Hepatocyte (in vitro differentiated cells): Measurements from ENCODE around the gene H6PD. TPM values are rescaled to one million over a fixed set of nuclear protein-coding genes. Genes with fewer than 3 reads are reported as not detected.

Experiments
- DNase-seq: peaks from one replicate; pipeline ENCODE4 v3.0.0-alpha.2; 2016; ENCODE audit warnings: low spot score
- H2AFZ ChIP-seq: fragments of 200-600 bp; sonication (generic); 2 replicates; pipeline ENCODE4 v1.6.0; 2016; ENCODE audit warnings: antibody characterized with exemption, mild to moderate bottlenecking
- H3K27ac ChIP-seq: fragments of 200-600 bp; sonication (generic); 2 replicates; pipeline ENCODE4 v1.5.1; 2016; ENCODE audit warnings: mild to moderate bottlenecking
- H3K27me3 ChIP-seq: fragments of 200-600 bp; sonication (generic); 2 replicates; pipeline ENCODE4 v1.6.1; 2016
- H3K36me3 ChIP-seq: fragments of 200-600 bp; sonication (generic); replicated peaks from 2 replicates; pipeline ENCODE4 v1.5.1; 2016; ENCODE audit warnings: low read depth; ENCODE audit not compliant: insufficient read depth
- H3K4me1 ChIP-seq: fragments of 200-600 bp; sonication (generic); 2 replicates; pipeline ENCODE4 v1.5.1; 2016; ENCODE audit warnings: mild to moderate bottlenecking, moderate library complexity; ENCODE audit not compliant: insufficient read depth
- H3K4me2 ChIP-seq: fragments of 200-600 bp; sonication (generic); 2 replicates; pipeline ENCODE4 v1.6.0; 2016
- H3K4me3 ChIP-seq: fragments of 200-600 bp; sonication (generic); 2 replicates; pipeline ENCODE4 v1.5.1; 2016; ENCODE audit warnings: mild to moderate bottlenecking
- H3K79me2 ChIP-seq: fragments of 200-600 bp; sonication (generic); 2 replicates; pipeline ENCODE4 v1.6.0; 2017; ENCODE audit warnings: mild to moderate bottlenecking
- H3K9me2 ChIP-seq: fragments of 200-600 bp; sonication (generic); replicated peaks from 2 replicates; pipeline ENCODE4 v1.6.0; 2017; ENCODE audit warnings: mild to moderate bottlenecking; ENCODE audit not compliant: insufficient read depth
- H3K9me3 ChIP-seq: fragments of 200-600 bp; sonication (generic); 2 replicates; pipeline ENCODE4 v1.5.1; 2016; ENCODE audit warnings: low read depth, mild to moderate bottlenecking
- H4K20me1 ChIP-seq: fragments of 200-600 bp; sonication (generic); 2 replicates; pipeline ENCODE4 v1.6.0; 2016; ENCODE audit warnings: mild to moderate bottlenecking; ENCODE audit not compliant: insufficient read depth, poor library complexity, severe bottlenecking
- CTCF ChIP-seq: fragments of 200-600 bp; sonication (generic); IDR thresholded peaks from 2 replicates; pipeline ENCODE4 v1.5.1; 2016; ENCODE audit warnings: antibody characterized with exemption, mild to moderate bottlenecking; ENCODE audit not compliant: poor library complexity
- EZH2 ChIP-seq: fragments of 200-600 bp; sonication (generic); IDR thresholded peaks from 2 replicates; pipeline ENCODE4 v1.6.1; 2016; ENCODE audit warnings: antibody characterized with exemption, mild to moderate bottlenecking, borderline replicate concordance
- EZH2phosphoT487 ChIP-seq: fragments of 200-600 bp; sonication (generic); IDR thresholded peaks from one replicate; pipeline ENCODE4 v1.6.1; 2018; ENCODE audit warnings: antibody characterized with exemption, mild to moderate bottlenecking, low read depth, moderate library complexity; ENCODE audit not compliant: unreplicated experiment, severe bottlenecking
- WGBS: methylation state at CpG from one replicate; pipeline ENCODE4 v1.1.6; 2016; ENCODE audit warnings: low lambda C conversion rate; ENCODE audit errors: missing lambda C conversion rate; 5-methylcytosine and 5-hydroxymethylcytosine counted together
- polyA plus RNA-seq: library from polyadenylated mRNA; unstranded; fragments of >200 nt; fragmentation: Nextera tagmentation; extraction: Ambion mirVana; gene quantifications from 2 replicates; pipeline ENCODE4 v1.2.1, GENCODE V29; 2016
- total RNA-seq: library from RNA; depleted of rRNA; stranded (reverse); fragments of >200 nt; gene quantifications from 2 replicates; pipeline ENCODE4 v1.2.3, GENCODE V29; 2014

H6PD gene
- total and polyA plus RNA-seq, 2 experiments from 2014 or later: 26.3 to 54.8 TPM

GRCh38 chr1:9207715-9208114 is 26.9 kb upstream of the H6PD start:
- no peaks in the 10 kb centered on the region for H3K4me1 ChIP-seq
- no peak overlapping the region for H2AFZ ChIP-seq
- DNase-seq: no peak
- no peaks in the 10 kb centered on the region for H3K9me3 ChIP-seq
- H3K36me3 ChIP-seq: no peaks in the 10 kb centered on the region
- 96% methylated on average over 5 of the region's 5 CpGs for WGBS
- no peak overlapping the region for H3K27ac ChIP-seq
- no peak overlapping the region for H3K4me3 ChIP-seq
- H3K79me2 ChIP-seq: no peaks in the 10 kb centered on the region
- peaks cover 18% of the 10 kb centered on the region for H3K27me3 ChIP-seq
- no peak overlapping the region for H3K4me2 ChIP-seq
- no peaks in the 10 kb centered on the region for H4K20me1 ChIP-seq
- H3K9me2 ChIP-seq: no peaks in the 10 kb centered on the region
- no peak for TF ChIP-seq EZH2phosphoT487
- TF ChIP-seq CTCF: no peak
- no peak for TF ChIP-seq EZH2

DNA sequence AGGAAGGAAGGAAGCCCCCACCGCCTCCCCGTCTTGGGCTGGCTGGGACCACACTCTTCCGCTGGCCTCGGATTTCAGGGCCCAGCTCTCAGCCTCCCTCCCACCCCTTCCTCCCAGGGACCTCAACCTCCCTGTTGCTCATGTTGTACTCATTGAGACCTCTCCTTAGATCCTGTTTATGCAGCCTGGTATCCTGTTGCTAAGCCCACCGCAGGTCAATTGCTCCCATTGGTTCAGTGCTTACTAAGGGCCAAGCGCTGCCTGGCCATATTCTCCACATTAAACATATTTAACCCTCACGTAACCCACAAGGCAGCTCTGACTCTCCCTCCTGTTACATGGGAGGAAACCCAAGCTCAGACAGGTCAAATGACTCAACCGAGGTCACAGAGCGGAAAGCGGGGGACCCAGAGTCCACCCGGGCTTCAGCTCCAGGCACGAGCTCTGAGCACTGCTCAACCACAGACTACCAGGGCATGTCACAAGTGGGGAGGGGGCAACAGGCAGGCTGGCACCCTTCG is 23.2 kb upstream of the H6PD start:
- no peak for DNase-seq
- H2AFZ ChIP-seq: no peak overlapping the region
- TF ChIP-seq EZH2phosphoT487 (no peak), CTCF (no peak), EZH2 (no peak)
- H3K4me3 ChIP-seq: no peak overlapping the region
- H3K36me3 ChIP-seq: no peaks in the 10 kb centered on the region
- no peaks in the 10 kb centered on the region for H3K9me2 ChIP-seq
- no peaks in the 10 kb centered on the region for H4K20me1 ChIP-seq
- WGBS: 76% methylated on average over 13 of the region's 13 CpGs
- no peaks in the 10 kb centered on the region for H3K79me2 ChIP-seq
- no peaks in the 10 kb centered on the region for H3K4me1 ChIP-seq
- no peaks in the 10 kb centered on the region for H3K27me3 ChIP-seq
- no peak overlapping the region for H3K27ac ChIP-seq
- H3K4me2 ChIP-seq: no peak overlapping the region
- no peaks in the 10 kb centered on the region for H3K9me3 ChIP-seq

DNA sequence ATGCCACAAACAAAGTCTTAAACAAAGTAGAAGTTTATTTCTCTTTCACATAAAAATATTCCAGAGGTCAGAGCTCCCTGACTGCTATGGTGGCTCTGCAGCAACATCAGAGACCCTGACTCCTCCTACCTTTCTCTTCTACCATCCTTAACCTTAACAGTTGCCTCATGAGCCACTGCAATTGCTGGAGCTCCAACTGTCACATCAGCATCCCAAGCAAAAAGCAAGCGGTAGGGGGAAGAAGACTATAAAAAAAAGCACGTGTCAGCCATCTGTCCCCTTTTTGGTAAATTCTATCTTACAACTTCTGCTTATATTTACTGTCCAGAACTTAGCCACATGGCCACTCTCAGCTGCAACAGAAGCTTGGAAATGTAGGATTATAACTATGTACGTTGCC is 21.8 kb upstream of the H6PD start:
- no peak for TF ChIP-seq CTCF
- no peak for TF ChIP-seq EZH2
- TF ChIP-seq EZH2phosphoT487: no peak
- H3K27ac ChIP-seq: no peak overlapping the region
- DNase-seq: no peak

DNA sequence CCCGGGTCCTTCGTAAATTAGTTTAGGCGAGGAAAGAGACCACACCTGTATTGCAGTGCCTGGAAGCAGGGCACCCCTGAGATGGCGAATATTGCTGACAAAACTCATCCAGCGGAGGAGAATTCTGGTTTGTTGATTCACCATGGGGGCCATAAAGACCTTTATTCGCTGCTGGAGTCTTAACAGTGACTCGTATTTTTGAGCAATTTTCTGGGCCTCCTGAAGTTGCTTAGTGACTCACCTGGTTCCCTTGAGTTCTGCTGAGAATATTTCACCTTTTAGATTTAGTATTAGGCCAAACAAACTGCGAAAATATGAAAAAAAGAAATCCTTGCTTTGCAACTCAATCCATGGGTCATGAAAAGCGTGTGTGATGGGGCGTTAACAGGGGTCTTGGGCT is 20.6 kb upstream of the H6PD start:
- no peak for DNase-seq
- Histone ChIP-seq H3K79me2 (no peaks in the 10 kb centered on the region), H3K27ac (no peak overlapping the region), H3K36me3 (no peaks in the 10 kb centered on the region), H3K4me1 (no peaks in the 10 kb centered on the region), H3K4me2 (no peak overlapping the region), H3K27me3 (no peaks in the 10 kb centered on the region), H4K20me1 (no peaks in the 10 kb centered on the region), H2AFZ (no peak overlapping the region), H3K9me3 (no peaks in the 10 kb centered on the region), H3K9me2 (no peaks in the 10 kb centered on the region), H3K4me3 (no peak overlapping the region)
- 83% methylated on average over 10 of the region's 10 CpGs for WGBS
- TF ChIP-seq EZH2phosphoT487: no peak
- TF ChIP-seq CTCF: no peak
- TF ChIP-seq EZH2: no peak

More for the DNA sequence above, 21.8 kb upstream of the H6PD start:
- H3K36me3 ChIP-seq: no peaks in the 10 kb centered on the region
- no peaks in the 10 kb centered on the region for H4K20me1 ChIP-seq
- no peaks in the 10 kb centered on the region for H3K4me1 ChIP-seq
- H3K4me2 ChIP-seq: no peak overlapping the region
- no peak overlapping the region for H2AFZ ChIP-seq
- no peak overlapping the region for H3K4me3 ChIP-seq
- no peaks in the 10 kb centered on the region for H3K79me2 ChIP-seq
- no peaks in the 10 kb centered on the region for H3K9me3 ChIP-seq
- no peaks in the 10 kb centered on the region for H3K27me3 ChIP-seq
- 84% methylated on average over 3 of the region's 3 CpGs for WGBS
- H3K9me2 ChIP-seq: no peaks in the 10 kb centered on the region
